Mesendoderm (in vitro differentiated cells): ENCODE results near the gene CCDC28A. TPM values are rescaled to one million over a fixed set of nuclear protein-coding genes. Genes with fewer than 3 reads are reported as not detected.

Experiments used
- DNase-seq: peaks from one replicate; pipeline ENCODE4 v3.0.0; 2013
- H2AK5ac ChIP-seq: 2 replicates; pipeline ENCODE4 v1.6.1; 2013; ENCODE audit warnings: low read length, inconsistent platforms
- H2BK120ac ChIP-seq: 2 replicates; pipeline ENCODE4 v1.6.1; 2013; ENCODE audit warnings: low read depth, mild to moderate bottlenecking, low read length, moderate library complexity, mixed read lengths
- H2BK15ac ChIP-seq: replicated peaks from 2 replicates; pipeline ENCODE4 v1.6.1; 2013; ENCODE audit warnings: low read depth, mild to moderate bottlenecking, moderate library complexity
- H2BK5ac ChIP-seq: 2 replicates; pipeline ENCODE4 v1.6.1; 2013; ENCODE audit warnings: low read length, inconsistent platforms
- H3K18ac ChIP-seq: 2 replicates; pipeline ENCODE4 v1.6.1; 2013; ENCODE audit warnings: mild to moderate bottlenecking, low read length, mixed read lengths
- H3K23ac ChIP-seq: one replicate; pipeline ENCODE4 v1.6.1; 2013; ENCODE audit warnings: low read length
- H3K27ac ChIP-seq: 2 replicates; pipeline ENCODE4 v1.5.1; 2013; ENCODE audit warnings: low read depth, mild to moderate bottlenecking, inconsistent platforms, low read length, moderate library complexity
- H3K27me3 ChIP-seq: 2 replicates; pipeline ENCODE4 v1.6.1; 2013; ENCODE audit warnings: low read length, control low read depth, mild to moderate bottlenecking, inconsistent platforms; ENCODE audit not compliant: insufficient read depth, poor library complexity
- H3K36me3 ChIP-seq: 2 replicates; pipeline ENCODE4 v1.6.1; 2013; ENCODE audit warnings: low read length, inconsistent platforms; ENCODE audit not compliant: control insufficient read depth, insufficient read depth
- H3K4ac ChIP-seq: one replicate; pipeline ENCODE4 v1.6.1; 2013; ENCODE audit warnings: low read depth, mild to moderate bottlenecking, low read length, moderate library complexity
- H3K4me1 ChIP-seq: 2 replicates; pipeline ENCODE4 v1.6.1; 2013; ENCODE audit warnings: low read depth, low read length, inconsistent platforms; ENCODE audit not compliant: control insufficient read depth
- H3K4me2 ChIP-seq: 2 replicates; pipeline ENCODE4 v1.6.1; 2013; ENCODE audit warnings: low read length
- H3K4me3 ChIP-seq: 2 replicates; pipeline ENCODE4 v1.5.1; 2013; ENCODE audit warnings: mild to moderate bottlenecking, low read length
- H3K56ac ChIP-seq: one replicate; pipeline ENCODE4 v1.6.1; 2013; ENCODE audit warnings: low read length
- H3K79me1 ChIP-seq: 2 replicates; pipeline ENCODE4 v1.6.1; 2013; ENCODE audit warnings: low read length, inconsistent platforms
- H3K79me2 ChIP-seq: 2 replicates; pipeline ENCODE4 v1.6.1; 2013; ENCODE audit warnings: mild to moderate bottlenecking, low read length; ENCODE audit not compliant: control insufficient read depth, insufficient read depth
- H3K9ac ChIP-seq: 2 replicates; pipeline ENCODE4 v1.6.1; 2013; ENCODE audit warnings: low read length, inconsistent platforms
- H4K5ac ChIP-seq: one replicate; pipeline ENCODE4 v1.6.1; 2013; ENCODE audit warnings: low read length
- H4K8ac ChIP-seq: one replicate; pipeline ENCODE4 v1.6.1; 2013; ENCODE audit warnings: low read depth, mild to moderate bottlenecking, control low read depth, low read length, moderate library complexity
- WGBS: extraction: QIAGEN DNeasy Blood & Tissue Kit; methylation state at CpG from one replicate; pipeline ENCODE4 v1.1.7; 2013; ENCODE audit warnings: low lambda C conversion rate, missing lambda C conversion rate; ENCODE audit not compliant: insufficient coverage; ENCODE audit errors: extremely low coverage; 5-methylcytosine and 5-hydroxymethylcytosine counted together
- polyA plus RNA-seq, 2 experiments: library from polyadenylated mRNA; stranded (reverse); fragments of 200-250 nt; gene quantifications; one replicate each; pipeline ENCODE4 v1.2.3, GENCODE V29; 2013

Gene CCDC28A
- 9.8 TPM for polyA plus RNA-seq (2013, experiment 1 of 2)
- 10.0 TPM for polyA plus RNA-seq (2013, experiment 2 of 2)

GRCh38 chr6:138773177-138774091, at the start of gene CCDC28A:
CCDC28A (plus strand) TSS chr6:138773769; CDS start chr6:138776121, 2,352 bp downstream.
- no peak within 1 kb of the TSS for H4K5ac ChIP-seq
- no peak within 1 kb of the TSS for H2AK5ac ChIP-seq
- H3K4me1 ChIP-seq = no peaks in the 10 kb centered on the region
- H3K27ac ChIP-seq = peak within 1 kb of the TSS; percentile 74
- peak within 1 kb of the TSS; percentile 35 for H3K18ac ChIP-seq
- no peak within 1 kb of the TSS for H2BK15ac ChIP-seq
- no peaks in the 10 kb centered on the region for H3K36me3 ChIP-seq
- DNase-seq = peak; percentile 98
- peak within 1 kb of the TSS; percentile 95 for H3K56ac ChIP-seq
- no peaks in the 10 kb centered on the region for H3K79me1 ChIP-seq
- peak within 1 kb of the TSS; percentile 82 for H3K9ac ChIP-seq
- H3K4ac ChIP-seq = peak within 1 kb of the TSS; percentile 41
- no peaks in the 10 kb centered on the region for H3K79me2 ChIP-seq
- H4K8ac ChIP-seq = peak within 1 kb of the TSS; percentile 56
- WGBS = no CpG with 5 or more reads among the region's 47 CpGs
- peak within 1 kb of the TSS; percentile 90 for H2BK5ac ChIP-seq
- peak within 1 kb of the TSS; percentile 96 for H3K4me2 ChIP-seq
- no peak within 1 kb of the TSS for H2BK120ac ChIP-seq
- H3K4me3 ChIP-seq = peak within 1 kb of the TSS; percentile 75
- no peak within 1 kb of the TSS for H3K23ac ChIP-seq
- no peaks in the 10 kb centered on the region for H3K27me3 ChIP-seq

DNA sequence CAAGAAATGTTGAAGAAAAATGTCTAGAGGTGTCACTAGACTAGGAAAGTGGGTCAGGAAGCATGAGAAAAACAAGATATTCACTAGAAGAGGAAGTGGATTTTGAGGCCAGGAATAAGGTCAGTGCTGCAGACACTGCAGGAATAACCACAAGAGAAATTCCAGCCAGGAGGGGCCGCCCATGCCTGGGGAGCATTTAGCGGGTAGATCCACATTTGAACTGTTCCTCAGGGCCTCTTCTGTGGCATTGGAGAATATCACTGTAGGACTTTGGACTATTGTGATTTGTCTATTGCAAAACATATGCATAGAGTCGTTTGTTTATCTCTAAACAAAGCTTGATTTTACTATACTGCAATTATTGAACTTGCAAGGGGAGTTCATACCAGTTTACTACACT, 49.6 kb upstream of the CCDC28A start:
- Histone ChIP-seq H3K4me3 (no peak overlapping the region), H3K23ac (no peak overlapping the region), H3K79me2 (no peaks in the 10 kb centered on the region), H2BK120ac (no peak overlapping the region), H3K79me1 (no peaks in the 10 kb centered on the region), H2BK15ac (no peak overlapping the region), H3K4me1 (no peaks in the 10 kb centered on the region), H3K18ac (no peak overlapping the region), H4K5ac (no peak overlapping the region), H3K4ac (no peak overlapping the region), H3K9ac (no peak overlapping the region), H4K8ac (no peak overlapping the region), H3K56ac (no peak overlapping the region), H3K27ac (no peak overlapping the region), H3K36me3 (no peaks in the 10 kb centered on the region), H3K4me2 (no peak overlapping the region), H2BK5ac (no peak overlapping the region), H3K27me3 (no peaks in the 10 kb centered on the region), H2AK5ac (no peak overlapping the region)
- WGBS = no CpG with 5 or more reads among the region's 3 CpGs
- peak; percentile 27 for DNase-seq

GRCh38 chr6:138726066-138726756, 47.4 kb upstream of the CCDC28A start:
- Histone ChIP-seq H2BK5ac (no peak overlapping the region), H3K79me2 (no peaks in the 10 kb centered on the region), H3K36me3 (no peaks in the 10 kb centered on the region), H3K9ac (no peak overlapping the region), H3K18ac (no peak overlapping the region), H3K4ac (no peak overlapping the region), H3K27ac (no peak overlapping the region), H4K5ac (no peak overlapping the region), H3K4me3 (no peak overlapping the region), H3K4me2 (no peak overlapping the region), H2BK120ac (no peak overlapping the region), H2BK15ac (no peak overlapping the region), H3K27me3 (no peaks in the 10 kb centered on the region), H3K4me1 (no peaks in the 10 kb centered on the region), H3K56ac (no peak overlapping the region), H4K8ac (no peak overlapping the region), H3K23ac (no peak overlapping the region), H3K79me1 (no peaks in the 10 kb centered on the region), H2AK5ac (no peak overlapping the region)
- WGBS = no CpG with 5 or more reads among the region's 7 CpGs
- no peak for DNase-seq

DNA sequence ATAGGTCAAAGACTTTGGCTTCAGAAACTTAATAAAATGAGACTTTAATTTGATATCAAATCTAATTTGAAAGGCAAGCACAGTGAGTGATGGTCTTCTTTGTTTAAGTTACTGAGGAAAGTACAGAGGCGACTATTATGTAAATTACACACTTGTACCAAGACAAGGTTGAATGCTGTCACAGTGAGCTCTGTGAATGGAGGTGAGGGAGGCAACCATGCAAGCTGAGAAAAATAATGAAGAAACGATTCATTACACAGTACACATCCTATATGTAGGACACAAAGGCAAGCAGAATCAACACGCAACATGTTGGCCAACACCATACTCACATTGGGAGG, 46.8 kb upstream of the CCDC28A start:
- Histone ChIP-seq H2AK5ac (no peak overlapping the region), H3K4me3 (no peak overlapping the region), H3K36me3 (no peaks in the 10 kb centered on the region), H3K27ac (no peak overlapping the region), H2BK15ac (no peak overlapping the region), H2BK5ac (no peak overlapping the region), H2BK120ac (no peak overlapping the region), H3K27me3 (no peaks in the 10 kb centered on the region), H3K4me1 (no peaks in the 10 kb centered on the region), H3K4me2 (no peak overlapping the region), H4K8ac (no peak overlapping the region), H3K79me2 (no peaks in the 10 kb centered on the region), H3K23ac (no peak overlapping the region), H3K9ac (no peak overlapping the region), H3K79me1 (no peaks in the 10 kb centered on the region), H3K18ac (no peak overlapping the region), H4K5ac (no peak overlapping the region), H3K4ac (no peak overlapping the region), H3K56ac (no peak overlapping the region)
- WGBS = no CpG with 5 or more reads among the region's 3 CpGs
- no peak for DNase-seq

GRCh38 chr6:138727182-138727581, 46.4 kb upstream of the CCDC28A start:
- no peak overlapping the region for H3K23ac ChIP-seq
- H2BK120ac ChIP-seq = no peak overlapping the region

More at GRCh38 chr6:138727182-138727581, 46.4 kb upstream of the CCDC28A start:
- H3K4me2 ChIP-seq = no peak overlapping the region
- DNase-seq = no peak
- H3K9ac ChIP-seq = no peak overlapping the region
- H2BK15ac ChIP-seq = no peak overlapping the region
- no peak overlapping the region for H2AK5ac ChIP-seq
- no peak overlapping the region for H2BK5ac ChIP-seq
- no peak overlapping the region for H3K56ac ChIP-seq
- H3K79me2 ChIP-seq = no peaks in the 10 kb centered on the region
- H3K4ac ChIP-seq = no peak overlapping the region
- WGBS = no CpG with 5 or more reads among the region's 3 CpGs
- H3K27ac ChIP-seq = no peak overlapping the region
- H3K27me3 ChIP-seq = no peaks in the 10 kb centered on the region
- no peak overlapping the region for H3K18ac ChIP-seq
- H3K4me1 ChIP-seq = no peaks in the 10 kb centered on the region
- H4K8ac ChIP-seq = no peak overlapping the region
- no peak overlapping the region for H4K5ac ChIP-seq
- no peaks in the 10 kb centered on the region for H3K36me3 ChIP-seq
- no peaks in the 10 kb centered on the region for H3K79me1 ChIP-seq
- H3K4me3 ChIP-seq = no peak overlapping the region
